Stimulated activated CD4-positive, alpha-beta T cell treated with anti-CD3 and anti-CD28 coated beads, TNF-alpha, amount 100 ng/mL, for 4 hours (primary cell): Measurements from ENCODE around the gene PHKB.
"Not testable (repeated sequence)": the region's sequence is repeated elsewhere in the genome, so short reads cannot be mapped to it uniquely, and the experiment has no call there.

Experiments
- DNase-seq, 3 experiments: peaks; one replicate each; pipeline ENCODE4 v3.0.0-alpha.2; 2020; ENCODE audit warnings: low read depth in 3 of 3

Gene PHKB

GRCh38 chr16:47460711-47461597 lies at the start of gene PHKB, which contains the start of gene ITFG1:
PHKB (plus strand) TSS chr16:47461331; CDS start chr16:47461351, 20 bp downstream.
ITFG1 (minus strand) TSS chr16:47461063; CDS start chr16:47461045, 18 bp downstream.
- peak; percentile 91 for DNase-seq

GRCh38 chr16:47413041-47413440 lies 48.1 kb upstream of the PHKB start:
- DNase-seq, result no peak

GRCh38 chr16:47416869-47417268 lies 44.3 kb upstream of the PHKB start:
- no peak for DNase-seq

GRCh38 chr16:47424846-47425245 lies 36.3 kb upstream of the PHKB start:
- DNase-seq, result no peak

- no peak for DNase-seq
These were observed 34.3 kb upstream of the PHKB start for GRCh38 chr16:47426806-47427205.

- DNase-seq, result no peak
These were observed 29.2 kb upstream of the PHKB start for GRCh38 chr16:47431960-47432359.

- DNase-seq, result not testable (repeated sequence)
These were observed 26.9 kb upstream of the PHKB start for GRCh38 chr16:47434274-47434673.

GRCh38 chr16:47440066-47440465 lies 21.1 kb upstream of the PHKB start:
- DNase-seq, result not testable (repeated sequence)

GRCh38 chr16:47442884-47443283 lies 18.2 kb upstream of the PHKB start:
- not testable (repeated sequence) for DNase-seq

- DNase-seq, result no peak
These were observed 14.7 kb upstream of the PHKB start for GRCh38 chr16:47446431-47446830.

- DNase-seq, result no peak
These were observed 12.1 kb upstream of the PHKB start for GRCh38 chr16:47448830-47449575.

- DNase-seq, result no peak
These were observed 11.3 kb upstream of the PHKB start for GRCh38 chr16:47449788-47450187.

- DNase-seq, result no peak
These were observed 2.8 kb upstream of the PHKB start for GRCh38 chr16:47458331-47458730.

GRCh38 chr16:47459603-47460002 lies 1.5 kb upstream of the PHKB start:
- DNase-seq, result no peak

GRCh38 chr16:47460359-47460710 lies 796 bp upstream of the PHKB start:
- DNase-seq, result no peak

- DNase-seq, result no peak
These were observed 601 bp downstream of the PHKB start for GRCh38 chr16:47461598-47462266.

GRCh38 chr16:47463771-47464624 lies 2.9 kb downstream of the PHKB start:
- no peak for DNase-seq

GRCh38 chr16:47465919-47466630 lies 4.9 kb downstream of the PHKB start:
- no peak for DNase-seq

GRCh38 chr16:47467501-47467900 lies 6.4 kb downstream of the PHKB start:
- DNase-seq, result no peak

GRCh38 chr16:47468070-47468689 lies 7.0 kb downstream of the PHKB start:
- DNase-seq, result not testable (repeated sequence)
